ENCODE measurements around the gene CFAP107.
"Not testable (repeated sequence)": the region's sequence is repeated elsewhere in the genome, so short reads cannot be mapped to it uniquely, and the experiment has no call there.

CFAP107 gene

GRCh38 chr1:12745992-12746323 is at the start of gene CFAP107:
TSS of gene CFAP107 (plus strand) at chr1:12746200. CDS start at chr1:12746431, 231 bp downstream.
- DNase-seq: peak in 1 of 3 experiments; percentile 2

GRCh38 chr1:12696658-12697057 is 49.3 kb upstream of the CFAP107 start:
- no peak for DNase-seq

- no peak for DNase-seq
These were observed 48.6 kb upstream of the CFAP107 start for GRCh38 chr1:12697397-12697796.

- DNase-seq: no peak
These were observed 42.1 kb upstream of the CFAP107 start for GRCh38 chr1:12703821-12704451.

- no peak for DNase-seq
These were observed 39.9 kb upstream of the CFAP107 start for GRCh38 chr1:12706061-12706460.

GRCh38 chr1:12708396-12709090 is 37.5 kb upstream of the CFAP107 start:
- DNase-seq: no peak

- DNase-seq: no peak
These were observed 36.9 kb upstream of the CFAP107 start for GRCh38 chr1:12709091-12709491.

GRCh38 chr1:12709696-12710095 is 36.3 kb upstream of the CFAP107 start:
- no peak for DNase-seq

GRCh38 chr1:12711536-12711935 is 34.5 kb upstream of the CFAP107 start:
- DNase-seq: no peak

GRCh38 chr1:12712076-12712475 is 33.9 kb upstream of the CFAP107 start:
- DNase-seq: no peak

- no peak for DNase-seq
These were observed 33.1 kb upstream of the CFAP107 start for GRCh38 chr1:12712929-12713328.

GRCh38 chr1:12713651-12714050 is 32.3 kb upstream of the CFAP107 start:
- DNase-seq: not testable (repeated sequence)

GRCh38 chr1:12714710-12715475 is 31.1 kb upstream of the CFAP107 start:
- no peak for DNase-seq

- no peak for DNase-seq
These were observed 30.0 kb upstream of the CFAP107 start, which contains the start of gene AADACL3 for GRCh38 chr1:12715896-12716437. TSS of gene AADACL3 (plus strand) at chr1:12716110. CDS start at chr1:12716177, 67 bp downstream.

- DNase-seq: no peak
These were observed 28.6 kb upstream of the CFAP107 start for GRCh38 chr1:12717301-12717838.

- no peak for DNase-seq
These were observed 23.4 kb upstream of the CFAP107 start for GRCh38 chr1:12722626-12723025.

- no peak for DNase-seq
These were observed 17.6 kb upstream of the CFAP107 start for GRCh38 chr1:12728391-12728790.

- DNase-seq: no peak
These were observed 15.8 kb upstream of the CFAP107 start for GRCh38 chr1:12730156-12730555.

GRCh38 chr1:12731084-12731483 is 14.9 kb upstream of the CFAP107 start:
- not testable (repeated sequence) for DNase-seq

GRCh38 chr1:12734651-12735050 is 11.3 kb upstream of the CFAP107 start:
- no peak for DNase-seq

- no peak for DNase-seq
These were observed 7.1 kb upstream of the CFAP107 start for GRCh38 chr1:12738934-12739333.

- DNase-seq: no peak
These were observed 6.4 kb upstream of the CFAP107 start for GRCh38 chr1:12739613-12740012.

GRCh38 chr1:12741946-12742345 is 4.1 kb upstream of the CFAP107 start:
- DNase-seq: no peak

All from NCI-H1417 (cell line).